GM18498 (cell line): ENCODE data around the gene MAP1LC3B2.
"Not testable (repeated sequence)": the region's sequence is repeated elsewhere in the genome, so short reads cannot be mapped to it uniquely, and the experiment has no call there.

Experiments
- ATAC-seq: cut with Tn5 transposase; IDR thresholded peaks from one replicate; pipeline ENCODE4 v1.9.1; 2021; ENCODE audit warnings: mild to moderate bottlenecking, moderate library complexity; ENCODE audit not compliant: unreplicated experiment

The MAP1LC3B2 gene

DNA sequence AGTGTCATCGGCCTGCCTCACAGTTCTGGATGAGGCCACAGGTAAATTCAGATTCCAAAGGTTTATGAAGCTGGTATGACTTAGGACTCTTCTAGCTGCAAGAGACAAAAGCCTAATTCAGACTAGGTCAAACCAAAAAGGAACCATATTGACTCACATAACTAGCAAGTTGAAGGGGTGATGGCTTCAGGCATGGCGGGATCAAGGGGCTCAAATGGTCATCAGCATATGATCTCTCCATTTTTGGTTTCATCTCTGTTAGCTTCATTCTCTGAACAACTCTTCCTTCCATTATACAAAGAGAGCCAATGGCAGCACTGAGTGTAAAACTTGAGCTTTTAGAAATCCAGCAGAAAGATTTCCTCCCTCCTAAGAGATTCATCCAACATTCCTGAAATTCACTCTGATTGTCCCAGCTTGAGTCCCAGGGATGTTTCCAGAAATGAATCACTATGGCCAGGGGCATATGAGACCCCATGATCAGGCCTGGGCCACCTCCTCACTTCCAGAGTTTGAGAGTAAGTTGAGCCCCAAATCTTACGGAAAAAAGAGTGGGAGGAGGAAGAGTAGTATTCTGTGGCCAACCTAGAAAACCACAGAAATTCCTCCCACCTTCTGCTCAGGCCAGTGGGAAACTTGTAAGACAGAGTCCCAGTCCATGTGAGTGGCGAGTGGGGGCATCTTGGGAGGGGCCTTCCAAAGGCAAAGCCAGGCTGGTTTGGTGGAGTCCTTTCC, 2.0 kb upstream of the MAP1LC3B2 start:
- no peak for ATAC-seq

- no peak for ATAC-seq
Measured at GRCh38 chr12:116558280-116559161, 660 bp upstream of the MAP1LC3B2 start.

- no peak for ATAC-seq
Measured at GRCh38 chr12:116561181-116561821, 2.1 kb downstream of the MAP1LC3B2 start.

DNA sequence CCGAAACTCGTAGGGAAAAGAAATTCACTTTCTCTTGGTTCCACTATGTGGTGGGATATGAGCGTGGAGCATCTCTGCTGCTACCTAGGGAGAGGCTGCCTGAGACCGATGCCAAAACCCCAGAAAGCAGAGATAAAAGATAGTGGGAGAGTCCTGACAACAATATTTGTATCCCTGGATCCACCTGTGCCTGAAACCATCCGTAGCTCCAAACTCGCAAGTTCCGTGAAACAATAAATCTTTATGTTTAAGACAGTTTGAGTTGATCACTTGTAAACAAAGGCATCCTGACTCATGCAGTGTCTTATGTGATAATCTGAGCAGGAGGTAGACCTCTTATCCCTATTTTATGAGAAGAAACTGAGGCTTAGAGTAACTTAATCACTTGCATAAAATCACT, 2.9 kb downstream of the MAP1LC3B2 start:
- no peak for ATAC-seq

- ATAC-seq = no peak
Measured at GRCh38 chr12:116563262-116563661, 4.1 kb downstream of the MAP1LC3B2 start.

DNA sequence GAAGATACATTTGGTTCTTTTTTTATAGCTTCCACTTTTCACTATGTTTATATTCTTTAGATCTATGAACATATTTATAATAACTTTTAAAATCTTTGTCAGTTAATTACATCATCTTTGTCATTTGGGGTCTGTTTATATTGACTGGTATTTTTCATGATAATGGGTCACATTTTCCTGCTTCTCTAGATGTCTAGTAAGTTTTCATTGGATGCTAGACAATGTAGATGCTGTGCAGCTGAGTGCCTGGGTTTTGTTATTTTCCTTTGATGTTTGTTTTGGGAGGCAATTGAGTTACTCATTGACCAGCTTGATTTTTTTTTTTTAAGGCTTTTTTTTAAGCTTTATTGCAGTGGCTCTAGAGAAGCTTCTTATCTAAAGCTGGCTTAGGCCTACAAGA, 4.9 kb downstream of the MAP1LC3B2 start:
- ATAC-seq = no peak

DNA sequence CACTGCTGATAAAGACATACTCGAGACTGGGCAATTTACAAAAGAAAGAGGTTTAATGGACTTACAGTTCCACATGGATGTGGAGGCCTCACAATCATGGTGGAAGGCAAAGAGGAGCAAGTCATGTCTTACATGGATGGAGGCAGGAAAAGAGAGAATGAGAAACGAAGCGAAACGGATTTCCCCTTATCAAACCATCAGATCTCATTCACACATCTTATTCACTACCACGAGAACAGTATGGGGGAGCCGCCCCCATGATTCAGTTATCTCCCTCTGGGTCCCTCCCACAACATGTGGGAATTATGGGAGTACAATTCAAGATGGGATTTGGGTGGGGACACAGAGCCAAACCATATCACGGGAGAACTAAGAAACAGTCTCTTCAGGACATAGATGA, 6.0 kb downstream of the MAP1LC3B2 start:
- not testable (repeated sequence) for ATAC-seq

DNA sequence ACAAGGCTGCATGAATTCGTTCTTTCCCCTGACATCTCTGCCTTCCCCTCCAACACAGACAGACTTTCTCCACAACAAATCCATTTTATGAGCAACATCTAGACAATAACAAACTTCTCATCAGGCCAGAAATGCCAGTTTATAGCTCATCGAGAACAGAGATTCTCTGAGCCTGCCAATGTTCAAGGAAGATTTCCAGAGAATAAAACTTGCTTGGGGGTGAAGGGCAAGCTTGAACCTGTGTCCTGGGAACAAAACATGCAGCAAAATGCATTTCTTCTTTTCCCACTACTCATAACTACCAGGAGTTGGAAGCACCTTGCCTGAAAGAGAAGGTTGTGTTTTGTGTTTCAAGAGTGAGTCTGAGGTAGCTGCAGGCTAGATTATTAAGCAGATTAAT, 6.8 kb downstream of the MAP1LC3B2 start:
- no peak for ATAC-seq

DNA sequence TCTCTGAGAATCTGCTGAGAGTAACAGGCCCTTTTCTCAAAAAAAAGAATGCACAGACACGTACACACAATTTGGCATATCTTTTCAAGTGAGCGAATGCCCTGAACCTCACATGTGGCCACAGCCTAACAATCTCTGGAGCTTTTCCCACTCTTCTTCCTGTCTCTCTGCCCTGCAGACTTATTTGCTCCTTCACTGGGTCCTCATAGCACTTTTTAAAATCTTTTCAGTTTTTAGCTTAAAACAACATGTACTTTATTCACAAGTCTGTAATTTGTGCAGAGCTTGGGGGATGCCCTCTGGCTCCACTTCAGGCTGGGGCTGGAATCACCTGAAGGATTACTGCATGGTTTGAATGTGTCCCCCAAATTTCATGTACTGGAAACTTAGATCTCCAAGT, 9.0 kb downstream of the MAP1LC3B2 start:
- ATAC-seq = no peak

GRCh38 chr12:116571089-116571488, 11.9 kb downstream of the MAP1LC3B2 start:
- ATAC-seq = no peak

DNA sequence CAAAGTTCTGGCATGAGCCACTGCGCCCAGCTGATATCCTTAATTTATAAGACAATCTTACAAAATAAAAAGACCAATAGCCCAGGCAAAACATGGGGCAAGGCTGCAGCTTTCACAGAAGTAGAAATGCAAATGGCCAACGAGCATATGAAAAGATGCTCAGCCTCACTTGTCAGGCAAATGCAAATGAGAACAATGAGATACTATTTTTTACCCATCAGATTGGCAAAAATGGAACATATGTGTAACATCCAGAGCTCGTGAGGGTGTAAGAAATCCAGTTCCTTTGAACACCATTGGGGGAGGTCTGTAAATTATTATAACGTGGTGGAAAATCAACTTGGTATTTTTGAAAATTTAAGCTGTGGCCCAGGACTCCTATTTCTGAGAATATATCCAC, 14.6 kb downstream of the MAP1LC3B2 start:
- ATAC-seq = no peak

DNA sequence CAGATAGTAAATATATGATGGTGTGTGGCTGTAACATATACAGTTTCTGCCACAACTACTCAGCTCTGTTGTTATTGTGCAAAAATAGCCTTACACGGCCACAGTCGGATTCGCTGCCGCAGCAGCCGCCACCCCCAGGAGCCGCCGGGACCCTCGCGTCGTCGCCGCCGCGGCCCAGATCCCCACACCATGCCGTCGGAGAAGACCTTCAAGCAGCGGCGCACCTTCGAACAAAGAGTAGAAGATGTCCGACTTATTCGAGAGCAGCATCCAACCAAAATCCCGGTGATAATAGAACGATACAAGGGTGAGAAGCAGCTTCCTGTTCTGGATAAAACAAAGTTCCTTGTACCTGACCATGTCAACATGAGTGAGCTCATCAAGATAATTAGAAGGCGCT, 16.6 kb downstream of the MAP1LC3B2 start:
- ATAC-seq = not testable (repeated sequence)

DNA sequence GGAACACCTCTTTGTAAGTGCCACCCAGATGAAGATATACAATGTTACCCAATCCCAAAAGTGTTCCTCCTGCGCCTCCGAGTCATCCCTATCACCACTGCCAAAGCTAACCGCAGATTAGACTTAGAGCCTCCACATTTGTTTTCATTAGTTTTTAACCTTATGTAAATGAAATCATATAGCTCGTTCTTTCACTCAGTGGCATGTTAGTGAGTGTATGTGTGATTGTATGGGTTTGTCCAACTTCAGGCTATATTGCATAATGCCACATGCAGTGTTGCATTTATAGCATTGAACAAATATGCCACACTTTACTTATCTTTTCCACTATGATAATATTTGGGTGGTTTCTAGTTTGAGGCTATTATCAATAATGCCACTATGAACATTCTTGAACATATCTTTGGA, 18.0 kb downstream of the MAP1LC3B2 start:
- no peak for ATAC-seq

GRCh38 chr12:116578051-116578450, 18.9 kb downstream of the MAP1LC3B2 start:
- no peak for ATAC-seq

- no peak for ATAC-seq
Measured at GRCh38 chr12:116582610-116583009, 23.4 kb downstream of the MAP1LC3B2 start.

- ATAC-seq = no peak
Measured at GRCh38 chr12:116583129-116583694, 24.0 kb downstream of the MAP1LC3B2 start.

DNA sequence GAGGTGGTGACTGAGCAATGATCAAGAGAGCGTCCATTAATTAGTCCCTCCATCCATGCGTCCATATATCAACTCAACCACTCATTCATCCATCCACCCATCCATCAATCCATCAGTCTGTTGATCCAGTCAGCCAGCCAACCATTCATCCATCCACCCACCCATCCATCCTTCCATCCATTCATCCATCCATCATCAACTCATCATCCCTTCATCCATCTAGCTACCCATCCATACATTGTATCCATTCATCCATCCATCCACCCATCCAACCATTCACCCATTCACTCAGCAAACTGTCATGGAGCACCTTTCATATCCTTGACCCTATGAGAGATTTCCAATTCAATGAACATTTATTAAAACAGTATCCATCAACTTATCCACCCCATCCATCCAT, 28.1 kb downstream of the MAP1LC3B2 start:
- no peak for ATAC-seq

DNA sequence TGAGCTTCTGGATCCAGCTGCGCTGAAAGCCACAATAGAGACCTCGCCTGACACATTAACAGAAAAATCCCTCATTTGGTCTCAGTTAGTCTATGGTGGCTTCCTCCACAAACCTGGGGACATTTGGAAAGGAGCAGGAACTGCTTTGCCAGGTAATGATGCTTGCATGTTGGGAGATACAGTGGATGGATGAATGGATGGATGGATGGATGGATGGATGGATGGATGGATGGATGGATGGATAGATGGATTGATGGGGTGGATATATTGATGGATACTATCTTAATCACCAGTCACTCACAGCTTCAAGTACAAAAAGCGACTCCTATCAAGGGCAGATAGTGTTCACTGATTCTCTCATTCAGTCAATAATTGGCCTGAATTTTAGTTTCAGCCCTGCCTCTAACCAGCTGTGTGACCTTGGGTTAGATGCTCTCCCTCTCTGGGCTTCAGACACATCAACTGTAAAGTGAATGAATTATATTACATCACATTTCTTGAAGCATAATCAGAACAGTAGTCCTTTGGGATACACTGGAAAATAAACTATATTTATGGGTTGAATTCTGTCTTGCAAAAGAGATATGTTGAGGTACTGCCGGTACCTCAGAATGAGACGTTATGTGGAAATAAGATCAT, 29.3 kb downstream of the MAP1LC3B2 start:
- no peak for ATAC-seq

DNA sequence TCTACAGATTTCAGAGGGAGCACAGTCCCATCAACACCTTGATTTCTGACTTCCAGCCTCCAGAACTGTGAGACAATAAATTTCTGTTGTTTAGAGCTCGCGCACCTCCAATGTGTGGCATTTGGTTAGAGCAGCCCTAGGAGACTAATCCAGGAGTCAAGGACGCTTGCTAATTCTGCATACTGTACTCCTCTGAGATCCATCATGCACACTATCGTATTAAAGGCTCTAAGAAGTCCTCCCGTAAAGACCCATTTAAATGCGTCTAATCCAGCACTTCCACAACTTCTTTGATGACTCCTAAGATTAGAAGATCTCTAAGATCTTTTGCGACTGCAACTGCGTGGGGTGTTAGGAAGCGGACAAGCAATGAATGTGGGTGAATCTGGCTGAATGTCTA, 30.4 kb downstream of the MAP1LC3B2 start:
- ATAC-seq = no peak

DNA sequence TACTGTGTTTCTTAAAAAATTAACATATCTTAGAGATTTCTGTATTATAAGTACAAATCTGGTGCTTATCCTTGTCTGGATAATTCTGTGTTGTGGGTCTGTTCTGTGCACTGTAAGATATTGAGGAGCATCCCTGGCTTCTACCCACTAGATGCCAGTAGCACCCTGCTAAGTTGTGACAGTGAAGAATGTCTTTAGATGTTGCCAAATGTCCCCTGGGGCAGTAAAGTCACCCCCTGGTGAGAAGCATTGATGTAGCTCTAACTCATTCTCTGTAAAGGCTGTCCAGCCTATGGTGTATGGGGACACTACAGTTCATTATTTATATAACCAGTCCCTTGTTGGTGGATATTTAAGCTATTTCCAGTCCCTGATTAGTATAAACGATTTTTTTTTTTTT, 31.4 kb downstream of the MAP1LC3B2 start:
- no peak for ATAC-seq
